Tibial artery (tissue), 4 donors: ENCODE measurements around the gene ATG14.
A peak's percentile ranks its signal among the peaks of the same experiment; 100 is the strongest.
"Not testable (repeated sequence)": the region's sequence is repeated elsewhere in the genome, so short reads cannot be mapped to it uniquely, and the experiment has no call there.

ENCODE experiments used
- DNase-seq, 2 donors: peaks; one replicate each; pipeline ENCODE4 v3.0.0-alpha.2; 2019
- H3K27ac ChIP-seq, 2 donors: fragments of 200-600 bp; sonication (generic) in 1 of 2; 1 replicate in 1 of 2; 2 replicates in 1 of 2; pipeline ENCODE4 v1.5.1; 2018 to 2019; ENCODE audit warnings: mild to moderate bottlenecking in 1 of 2
- H3K27me3 ChIP-seq, 2 donors: fragments of 200-600 bp; sonication (generic) in 1 of 2; one replicate each; pipeline versions ENCODE4 v1.5.1 to v1.6.0; 2016 to 2019
- H3K36me3 ChIP-seq, 3 donors: fragments of 200-600 bp; sonication (generic) in 2 of 3; one replicate each; pipeline ENCODE4 v1.5.1; 2016 to 2019; ENCODE audit warnings: mild to moderate bottlenecking in 2 of 3
- H3K4me1 ChIP-seq, 4 donors: fragments of 200-600 bp; sonication (generic) in 2 of 4; 1 replicate in 3 of 4; 2 replicates in 1 of 4; pipeline ENCODE4 v1.5.1; 2016 to 2019
- H3K4me3 ChIP-seq, 2 donors: fragments of 200-600 bp; sonication (generic) in 1 of 2; 1 replicate in 1 of 2; 2 replicates in 1 of 2; pipeline ENCODE4 v1.5.1; 2018 to 2019; ENCODE audit warnings: mild to moderate bottlenecking in 2 of 2
- H3K9me3 ChIP-seq, 3 donors: fragments of 200-600 bp; sonication (generic) in 1 of 3; one replicate each; pipeline ENCODE4 v1.5.1; 2016 to 2019
- CTCF ChIP-seq, 2 experiments: fragments of 200-600 bp in 1 of 2; fragments of 450-650 bp in 1 of 2; IDR thresholded peaks; one replicate each; pipeline ENCODE4 v1.5.1; 2017 to 2019; ENCODE audit warnings: antibody characterized with exemption in 2 of 2, mild to moderate bottlenecking in 1 of 2, moderate library complexity in 1 of 2
- intact Hi-C: fragments of 100-400 bp; cut with DNase I; formaldehyde crosslinking; loops from one replicate; pipeline ENCODE4 v1.15.0; 2023; ENCODE audit warnings: low total_unique reads

The ATG14 gene

GRCh38 chr14:55432628-55433027, 21.0 kb upstream of the ATG14 start:
- intact Hi-C loops, result loop anchor here (5.0 kb wide), 1 partner anchor 220 kb away; no protein-coding TSS in a partner anchor
- Histone ChIP-seq H3K4me1 (no peaks in the 10 kb centered on the region), H3K27me3 (peaks cover 0 to 7% of the 10 kb centered on the region in 2 donors), H3K27ac (no peak overlapping the region), H3K36me3 (no peaks in the 10 kb centered on the region), H3K9me3 (no peaks in the 10 kb centered on the region), H3K4me3 (no peak overlapping the region)
- no peak for TF ChIP-seq CTCF (IDR thresholded peaks at IDR 0.05)
- DNase-seq, result no peak

DNA sequence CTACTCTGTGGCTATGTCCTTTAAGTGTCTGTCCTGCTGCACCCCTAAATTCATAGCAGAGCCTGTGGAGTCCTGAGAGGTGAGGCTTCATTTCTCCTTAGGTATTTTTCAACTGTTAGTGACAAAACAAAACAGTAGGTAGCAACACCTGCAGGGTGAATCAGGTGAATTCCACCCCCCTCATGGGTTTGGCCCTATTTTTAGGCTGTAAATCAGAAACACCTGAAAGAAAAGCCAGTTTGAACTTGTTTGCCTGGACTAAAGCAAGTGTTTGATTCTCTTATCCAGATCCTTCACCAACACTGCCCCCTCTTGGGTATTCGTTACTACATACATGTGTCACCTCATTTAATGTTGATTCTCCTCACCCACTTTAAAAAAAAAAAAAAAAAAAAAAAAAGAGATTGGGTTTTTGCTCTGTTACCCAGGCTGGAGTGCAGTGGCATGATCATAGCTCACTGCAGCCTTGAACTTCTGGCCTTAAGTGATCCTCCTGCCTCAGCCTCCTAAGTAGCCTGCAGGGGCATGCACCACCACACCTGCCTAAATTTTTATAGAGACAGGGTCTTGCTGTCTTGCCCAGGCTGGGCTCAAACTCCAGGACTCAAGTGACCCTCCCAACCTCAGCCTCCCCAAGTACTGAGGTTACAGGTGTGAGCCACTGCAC, 18.5 kb upstream of the ATG14 start:
- Histone ChIP-seq H3K4me1 (no peaks in the 10 kb centered on the region), H3K27ac (no peak overlapping the region), H3K9me3 (no peaks in the 10 kb centered on the region), H3K4me3 (no peak overlapping the region), H3K27me3 (no peaks in the 10 kb centered on the region), H3K36me3 (no peaks in the 10 kb centered on the region)
- peak; percentile 42 to 57 for TF ChIP-seq CTCF (IDR thresholded peaks at IDR 0.05)
- DNase-seq, result no peak
- intact Hi-C loops, result loop anchor here (5.0 kb wide), 1 partner anchor 218 kb away; no protein-coding TSS in a partner anchor

DNA sequence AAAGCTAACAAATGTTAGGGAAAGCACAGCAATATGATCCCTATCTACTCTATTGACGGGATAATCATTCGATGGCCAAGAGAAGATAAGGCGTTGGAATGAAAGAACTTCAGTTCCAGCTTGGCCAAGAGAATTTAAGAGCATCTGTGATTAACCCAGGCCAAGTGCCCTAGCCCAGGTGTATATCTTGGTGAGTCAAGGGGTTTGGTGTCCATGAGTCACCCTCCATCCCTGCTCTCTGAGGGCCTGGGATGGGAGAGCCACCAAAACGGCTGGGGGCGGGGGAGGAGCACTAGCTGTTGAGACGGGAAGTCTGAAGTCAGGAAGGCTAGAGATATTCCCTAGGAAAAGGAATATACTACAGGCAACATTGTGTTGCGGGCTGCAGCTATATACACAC, 15.8 kb upstream of the ATG14 start:
- no peak for DNase-seq
- intact Hi-C loops, result no loop called here
- no peaks in the 10 kb centered on the region for H3K36me3 ChIP-seq
- TF ChIP-seq CTCF (IDR thresholded peaks at IDR 0.05), result no peak
- no peaks in the 10 kb centered on the region for H3K27me3 ChIP-seq
- no peaks in the 10 kb centered on the region for H3K9me3 ChIP-seq
- H3K27ac ChIP-seq, result no peak overlapping the region
- no peak overlapping the region for H3K4me3 ChIP-seq
- no peaks in the 10 kb centered on the region for H3K4me1 ChIP-seq

DNA sequence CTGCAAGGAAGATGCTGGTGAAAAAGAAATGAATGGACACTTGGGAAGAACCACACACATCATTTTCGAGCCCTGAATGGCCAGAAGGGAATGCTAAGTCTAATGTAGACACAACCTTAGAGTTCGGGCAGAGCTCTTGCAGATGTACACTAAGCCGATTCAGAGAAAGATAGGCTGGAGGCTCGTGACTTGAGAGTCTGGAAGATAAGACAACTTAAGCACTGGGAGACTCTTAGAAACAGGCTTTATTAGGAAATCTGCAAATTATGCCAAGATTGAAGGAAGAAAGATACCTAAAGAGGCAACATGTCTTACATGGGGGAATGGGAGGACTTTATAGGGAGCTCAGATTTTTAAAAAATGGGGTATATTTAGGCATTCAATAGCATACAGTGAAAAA, 15.3 kb upstream of the ATG14 start:
- Histone ChIP-seq H3K27me3 (no peaks in the 10 kb centered on the region), H3K4me3 (no peak overlapping the region), H3K27ac (no peak overlapping the region), H3K9me3 (no peaks in the 10 kb centered on the region), H3K4me1 (no peaks in the 10 kb centered on the region), H3K36me3 (no peaks in the 10 kb centered on the region)
- DNase-seq, result no peak
- intact Hi-C loops, result no loop called here
- TF ChIP-seq CTCF (IDR thresholded peaks at IDR 0.05), result no peak

GRCh38 chr14:55425091-55425490, 13.5 kb upstream of the ATG14 start:
- intact Hi-C loops, result no loop called here
- Histone ChIP-seq H3K4me1 (no peaks in the 10 kb centered on the region), H3K36me3 (no peaks in the 10 kb centered on the region), H3K9me3 (no peaks in the 10 kb centered on the region), H3K4me3 (no peak overlapping the region), H3K27me3 (no peaks in the 10 kb centered on the region), H3K27ac (no peak overlapping the region)
- DNase-seq, result no peak
- TF ChIP-seq CTCF (IDR thresholded peaks at IDR 0.05), result no peak

DNA sequence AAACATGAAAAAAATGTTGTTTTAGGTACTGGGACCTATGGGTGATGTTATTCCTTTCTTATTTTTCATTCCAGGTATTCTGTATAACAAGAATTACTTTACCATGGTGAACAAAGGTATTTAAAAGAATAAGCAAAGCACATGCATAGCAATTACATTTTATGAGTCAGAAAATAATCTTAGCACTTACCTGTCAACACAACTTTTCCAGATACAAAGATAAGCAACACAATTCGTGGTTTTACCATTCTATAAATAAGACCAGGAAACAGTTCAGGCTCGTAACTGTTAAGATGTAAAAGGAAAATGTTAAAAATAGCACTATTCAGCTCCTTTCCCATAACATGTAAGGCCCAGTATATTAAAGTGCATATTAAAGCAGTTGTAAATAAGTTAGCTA, 12.3 kb upstream of the ATG14 start:
- intact Hi-C loops, result no loop called here
- Histone ChIP-seq H3K9me3 (no peaks in the 10 kb centered on the region), H3K27me3 (no peaks in the 10 kb centered on the region), H3K27ac (no peak overlapping the region), H3K4me3 (no peak overlapping the region), H3K36me3 (no peaks in the 10 kb centered on the region), H3K4me1 (no peaks in the 10 kb centered on the region)
- DNase-seq, result no peak
- no peak for TF ChIP-seq CTCF (IDR thresholded peaks at IDR 0.05)

- H3K4me3 ChIP-seq, H3K27me3 ChIP-seq, H3K27ac ChIP-seq, H3K36me3 ChIP-seq, intact Hi-C loops, DNase-seq, H3K4me1 ChIP-seq, H3K9me3 ChIP-seq: not testable (repeated sequence)
Measured at GRCh38 chr14:55422338-55422737, 10.7 kb upstream of the ATG14 start.
